AG10803 (cell line): Measurements from ENCODE around the gene PTN.
"Not testable (repeated sequence)": the region's sequence is repeated elsewhere in the genome, so short reads cannot be mapped to it uniquely, and the experiment has no call there.

Experiments
- DNase-seq: peaks from one replicate; pipeline ENCODE4 v3.0.0; 2010; ENCODE audit warnings: low read depth
- H3K4me3 ChIP-seq: 2 replicates; pipeline ENCODE4 v1.5.1; 2011; ENCODE audit warnings: mild to moderate bottlenecking, low read length, control low read depth
- TF ChIP-seq, protein P1 (sequence below): conservative IDR thresholded peaks from 2 replicates; pipeline ENCODE4 v1.5.1; 2011; ENCODE audit warnings: mild to moderate bottlenecking, low read length, control low read depth, inconsistent platforms

PTN gene

GRCh38 chr7:137289101-137289500 is 54.4 kb downstream of the PTN start:
- no peak overlapping the region for H3K4me3 ChIP-seq
- TF ChIP-seq, protein P1, sequence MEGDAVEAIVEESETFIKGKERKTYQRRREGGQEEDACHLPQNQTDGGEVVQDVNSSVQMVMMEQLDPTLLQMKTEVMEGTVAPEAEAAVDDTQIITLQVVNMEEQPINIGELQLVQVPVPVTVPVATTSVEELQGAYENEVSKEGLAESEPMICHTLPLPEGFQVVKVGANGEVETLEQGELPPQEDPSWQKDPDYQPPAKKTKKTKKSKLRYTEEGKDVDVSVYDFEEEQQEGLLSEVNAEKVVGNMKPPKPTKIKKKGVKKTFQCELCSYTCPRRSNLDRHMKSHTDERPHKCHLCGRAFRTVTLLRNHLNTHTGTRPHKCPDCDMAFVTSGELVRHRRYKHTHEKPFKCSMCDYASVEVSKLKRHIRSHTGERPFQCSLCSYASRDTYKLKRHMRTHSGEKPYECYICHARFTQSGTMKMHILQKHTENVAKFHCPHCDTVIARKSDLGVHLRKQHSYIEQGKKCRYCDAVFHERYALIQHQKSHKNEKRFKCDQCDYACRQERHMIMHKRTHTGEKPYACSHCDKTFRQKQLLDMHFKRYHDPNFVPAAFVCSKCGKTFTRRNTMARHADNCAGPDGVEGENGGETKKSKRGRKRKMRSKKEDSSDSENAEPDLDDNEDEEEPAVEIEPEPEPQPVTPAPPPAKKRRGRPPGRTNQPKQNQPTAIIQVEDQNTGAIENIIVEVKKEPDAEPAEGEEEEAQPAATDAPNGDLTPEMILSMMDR, result no peak
- no peak for DNase-seq

GRCh38 chr7:137287651-137288258 is 55.8 kb downstream of the PTN start:
- TF ChIP-seq, protein P1, result peak; percentile 37
- H3K4me3 ChIP-seq, result no peak overlapping the region
- DNase-seq, result no peak

GRCh38 chr7:137283153-137283552 is 60.4 kb downstream of the PTN start:
- no peak overlapping the region for H3K4me3 ChIP-seq
- DNase-seq, result no peak
- TF ChIP-seq, protein P1, result no peak

- TF ChIP-seq, protein P1, result no peak
- no peak overlapping the region for H3K4me3 ChIP-seq
- peak; percentile 40 for DNase-seq
These were observed 61.5 kb downstream of the PTN start for GRCh38 chr7:137282043-137282442.

DNA sequence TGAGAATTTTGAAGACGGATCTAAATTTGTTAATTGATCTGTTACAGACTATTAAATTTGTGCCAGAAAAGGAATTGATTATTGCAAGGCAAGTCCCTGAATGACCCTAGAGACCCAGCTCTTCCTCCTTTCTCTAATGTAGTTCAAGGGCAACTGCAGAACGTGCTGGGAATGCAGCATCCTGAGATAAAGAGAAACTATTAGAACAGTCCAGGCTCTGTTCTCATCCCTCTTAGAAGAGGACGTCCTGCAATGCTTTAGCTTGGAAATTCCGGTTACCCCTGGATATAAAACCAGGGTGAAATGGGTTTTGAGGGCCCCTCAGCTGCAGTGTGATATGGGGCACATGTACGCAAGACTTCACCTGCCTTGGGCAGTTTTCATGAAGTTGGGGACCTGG is 67.3 kb downstream of the PTN start:
- no peak overlapping the region for H3K4me3 ChIP-seq
- no peak for DNase-seq
- TF ChIP-seq, protein P1, result no peak

GRCh38 chr7:137272249-137272648 is 71.3 kb downstream of the PTN start:
- TF ChIP-seq, protein P1, result no peak
- no peak overlapping the region for H3K4me3 ChIP-seq
- no peak for DNase-seq

DNA sequence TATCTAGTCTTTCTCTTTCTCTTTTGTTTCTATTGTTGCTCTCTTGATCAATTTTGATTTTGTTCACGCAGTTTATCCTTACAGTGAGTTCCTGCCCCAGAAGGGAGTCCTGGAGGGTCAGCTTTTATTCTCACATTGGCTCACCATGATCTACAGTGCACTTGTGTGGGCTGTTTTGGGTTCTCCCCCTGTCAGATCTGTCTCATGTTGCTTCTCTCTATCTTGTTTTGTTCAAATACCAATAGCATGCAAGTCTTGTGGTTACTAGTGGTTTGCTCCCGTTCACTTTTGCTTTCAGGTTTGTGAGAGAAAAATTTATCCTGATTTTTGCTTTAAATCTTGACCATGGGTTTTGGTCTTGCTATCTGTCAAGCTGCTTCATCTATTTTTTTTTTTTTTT is 74.3 kb downstream of the PTN start:
- no peak overlapping the region for H3K4me3 ChIP-seq
- TF ChIP-seq, protein P1, result no peak
- DNase-seq, result no peak

DNA sequence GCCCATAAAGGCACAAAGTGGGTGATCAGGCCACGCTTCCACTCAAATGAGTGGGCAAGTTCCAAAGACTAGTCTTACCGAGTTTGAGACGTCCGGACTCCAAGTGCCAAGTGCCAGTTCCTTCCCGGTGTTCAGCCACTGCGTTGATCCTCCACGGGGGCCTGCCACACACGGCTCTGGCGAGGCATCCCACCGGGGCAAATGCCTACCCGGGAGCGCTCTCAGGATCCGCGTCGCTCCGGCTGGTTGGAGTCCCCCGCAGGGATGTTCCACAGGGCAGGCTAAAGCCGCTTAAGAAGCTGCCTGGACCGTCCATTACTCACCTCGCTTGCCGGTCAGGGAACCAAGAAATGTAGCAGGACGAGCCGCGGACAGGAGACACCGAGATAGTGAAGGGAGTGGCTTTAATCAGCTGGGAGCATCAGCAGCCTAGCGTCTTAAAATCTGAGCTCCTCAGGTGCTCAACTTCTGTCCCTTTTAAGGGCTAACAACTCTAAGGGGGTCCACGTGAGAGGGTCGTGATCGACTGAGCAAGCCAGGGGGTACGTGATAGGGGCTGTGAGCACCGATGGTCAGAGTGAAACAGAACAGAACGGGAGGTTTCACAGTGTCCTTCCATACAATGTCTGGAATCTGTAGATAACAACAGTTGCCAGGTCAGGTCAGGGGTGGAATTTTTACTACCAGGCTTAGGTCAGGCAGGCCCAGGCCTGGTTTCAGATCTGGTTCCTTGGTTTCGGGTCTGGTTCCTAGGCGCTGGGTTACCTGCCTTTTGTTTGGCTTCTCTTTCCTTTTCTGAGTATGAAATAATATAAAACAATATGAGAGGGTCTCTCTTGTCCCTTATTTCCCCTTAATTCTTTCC is 75.3 kb downstream of the PTN start:
- not testable (repeated sequence) for DNase-seq, H3K4me3 ChIP-seq
